ENCODE data around the gene SDK1. TPM values are rescaled to one million over a fixed set of nuclear protein-coding genes. Genes with fewer than 3 reads are reported as not detected.

The SDK1 gene
- total RNA-seq, 1 donor from 2014 or later: 37.6 TPM

GRCh38 chr7:4274286-4274685, 973.2 kb downstream of the SDK1 start:
- TF ChIP-seq CTCF (IDR thresholded peaks at IDR 0.05; ENCODE audit: unreplicated experiment): no peak
- H3K27ac Mint-ChIP-seq: no peak overlapping the region
- DNase-seq (ENCODE audit: low spot score, unreplicated experiment): no peak
- H3K36me3 Mint-ChIP-seq (ENCODE audit: insufficient read depth): no peaks in the 10 kb centered on the region
- H3K27me3 Mint-ChIP-seq: no peaks in the 10 kb centered on the region
- peaks cover 6% of the 10 kb centered on the region for H3K9me3 Mint-ChIP-seq (ENCODE audit: low read depth)
- H3K4me1 Mint-ChIP-seq (ENCODE audit: low read depth): no peaks in the 10 kb centered on the region
- no peak overlapping the region for H3K4me3 Mint-ChIP-seq (ENCODE audit: low read depth)

DNA sequence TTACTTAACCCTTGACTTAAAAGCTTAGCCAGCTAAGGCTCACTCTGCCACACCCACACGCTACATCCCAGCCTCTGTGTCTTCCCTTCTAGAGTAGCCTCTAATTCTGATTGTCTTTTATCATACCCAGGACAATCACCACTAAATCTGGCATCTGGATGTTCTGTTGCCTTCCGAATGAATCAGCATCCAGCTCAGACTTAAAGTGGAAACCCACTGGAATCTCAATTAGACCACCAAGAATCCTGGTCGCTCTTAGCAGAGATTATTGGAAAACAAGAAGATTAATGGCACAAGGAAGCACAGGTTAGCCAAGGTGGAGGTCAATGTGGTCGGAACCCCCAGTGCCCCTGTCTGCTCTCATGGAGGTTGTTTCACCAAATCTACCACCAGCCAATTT, 976.9 kb downstream of the SDK1 start:
- Mint-ChIP-seq H3K9me3 (ENCODE audit: low read depth) (peaks cover 6% of the 10 kb centered on the region), H3K27ac (no peak overlapping the region), H3K36me3 (ENCODE audit: insufficient read depth) (no peaks in the 10 kb centered on the region), H3K4me3 (ENCODE audit: low read depth) (no peak overlapping the region), H3K27me3 (no peaks in the 10 kb centered on the region), H3K4me1 (ENCODE audit: low read depth) (no peaks in the 10 kb centered on the region)
- no peak for DNase-seq (ENCODE audit: low spot score, unreplicated experiment)
- no peak for TF ChIP-seq CTCF (IDR thresholded peaks at IDR 0.05; ENCODE audit: unreplicated experiment)

- TF ChIP-seq CTCF (IDR thresholded peaks at IDR 0.05; ENCODE audit: unreplicated experiment): no peak
- Mint-ChIP-seq H3K4me3 (ENCODE audit: low read depth) (no peak overlapping the region), H3K27ac (no peak overlapping the region), H3K27me3 (no peaks in the 10 kb centered on the region), H3K9me3 (ENCODE audit: low read depth) (peaks cover 6% of the 10 kb centered on the region), H3K4me1 (ENCODE audit: low read depth) (no peaks in the 10 kb centered on the region), H3K36me3 (ENCODE audit: insufficient read depth) (no peaks in the 10 kb centered on the region)
- DNase-seq (ENCODE audit: low spot score, unreplicated experiment): no peak
These were observed 978.2 kb downstream of the SDK1 start for GRCh38 chr7:4279216-4279615.

GRCh38 chr7:4281231-4281993, 980.4 kb downstream of the SDK1 start:
- peaks cover under 1% of the 10 kb centered on the region for H3K9me3 Mint-ChIP-seq (ENCODE audit: low read depth)
- no peak overlapping the region for H3K4me3 Mint-ChIP-seq (ENCODE audit: low read depth)
- H3K4me1 Mint-ChIP-seq (ENCODE audit: low read depth): peaks cover under 1% of the 10 kb centered on the region
- no peaks in the 10 kb centered on the region for H3K36me3 Mint-ChIP-seq (ENCODE audit: insufficient read depth)
- no peak overlapping the region for H3K27ac Mint-ChIP-seq
- DNase-seq (ENCODE audit: low spot score, unreplicated experiment): no peak
- no peak for TF ChIP-seq CTCF (IDR thresholded peaks at IDR 0.05; ENCODE audit: unreplicated experiment)
- no peaks in the 10 kb centered on the region for H3K27me3 Mint-ChIP-seq

DNA sequence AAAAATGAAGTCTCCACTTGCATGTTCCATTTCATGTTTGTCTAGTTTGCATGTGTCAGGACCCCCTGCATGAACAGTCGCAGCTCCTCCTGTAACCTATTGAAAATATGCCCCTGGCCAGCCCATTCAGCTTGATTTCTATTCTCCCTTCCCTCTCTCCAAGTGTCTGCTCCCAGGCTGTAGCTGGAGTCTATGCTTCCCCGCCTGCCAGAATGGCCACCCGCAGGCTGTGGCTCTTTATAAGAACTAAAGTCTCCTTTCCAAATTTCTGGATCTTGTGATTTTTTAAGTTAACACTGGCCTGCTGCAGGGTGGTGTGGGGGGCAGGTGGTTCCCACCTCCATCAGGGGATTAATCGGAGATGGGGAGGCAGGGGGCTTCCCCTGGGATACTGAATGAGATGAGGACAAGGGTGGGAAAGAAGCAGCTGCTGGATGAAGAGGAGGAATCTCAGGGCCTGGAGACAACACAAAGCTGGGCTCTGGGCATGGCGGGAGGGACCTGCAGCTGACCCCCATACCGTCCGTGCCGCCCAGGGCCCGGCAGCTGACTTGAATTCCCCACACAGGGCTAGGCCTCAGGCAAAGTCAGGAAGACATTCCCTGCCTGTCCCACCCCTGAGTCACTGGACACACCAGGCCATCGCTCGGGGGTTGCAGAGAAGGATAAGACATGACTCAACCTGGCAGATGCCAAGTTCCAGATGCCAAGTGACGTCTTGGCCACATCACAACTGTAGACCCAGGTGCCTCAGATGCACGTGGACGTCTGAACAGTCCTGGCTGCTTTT, 981.6 kb downstream of the SDK1 start:
- DNase-seq (ENCODE audit: low spot score, unreplicated experiment): no peak
- no peak for TF ChIP-seq CTCF (IDR thresholded peaks at IDR 0.05; ENCODE audit: unreplicated experiment)
- peaks cover 4% of the 10 kb centered on the region for H3K4me1 Mint-ChIP-seq (ENCODE audit: low read depth)
- H3K36me3 Mint-ChIP-seq (ENCODE audit: insufficient read depth): no peaks in the 10 kb centered on the region
- H3K4me3 Mint-ChIP-seq (ENCODE audit: low read depth): no peak overlapping the region
- H3K27ac Mint-ChIP-seq: no peak overlapping the region
- H3K9me3 Mint-ChIP-seq (ENCODE audit: low read depth): peaks cover 6% of the 10 kb centered on the region
- no peaks in the 10 kb centered on the region for H3K27me3 Mint-ChIP-seq
